NCI-H2171 (cell line): Measurements from ENCODE around the gene GATA6.

Experiments
- DNase-seq: peaks from one replicate; lab custom pipeline; 2025; lab: John Stamatoyannopoulos, UW

GATA6 gene

GRCh38 chr18:22243513-22243912 lies 74.1 kb downstream of the GATA6 start:
- DNase-seq, result no peak

DNA sequence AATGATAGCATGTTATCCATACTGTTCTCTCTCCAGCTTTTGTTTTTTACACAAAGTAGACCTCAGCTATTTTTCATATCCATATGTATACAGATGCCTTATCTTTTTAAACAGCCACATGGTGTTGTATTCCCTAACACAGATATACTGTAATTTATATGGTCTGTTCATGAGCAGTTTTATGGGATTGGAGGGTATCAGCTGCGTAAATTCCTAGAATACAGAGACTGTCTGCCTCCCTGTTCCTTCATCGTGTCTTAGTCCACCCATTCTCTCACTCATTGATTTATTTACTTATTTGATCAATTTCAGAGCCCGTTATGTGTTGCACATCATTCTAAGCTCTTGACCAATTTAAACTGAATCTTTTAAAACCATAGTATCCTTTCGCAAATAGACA lies 80.6 kb downstream of the GATA6 start:
- no peak for DNase-seq

GRCh38 chr18:22250591-22250996 lies 81.2 kb downstream of the GATA6 start:
- DNase-seq, result no peak
